Gastroesophageal sphincter (tissue), 4 donors: ENCODE results near the gene C14orf119. TPM values are rescaled to one million over a fixed set of nuclear protein-coding genes. Genes with fewer than 3 reads are reported as not detected.

Source experiments
- ATAC-seq: fragments of 150-250 bp; one replicate; pipeline ENCODE4 v1.9.1; 2016; ENCODE audit warnings: mild to moderate bottlenecking, moderate library complexity
- H3K27ac ChIP-seq, 4 donors: fragments of 200-600 bp; sonication (generic) in 3 of 4; 1 replicate in 3 of 4; 2 replicates in 1 of 4; pipeline ENCODE4 v1.5.1; 2016 to 2019
- H3K27me3 ChIP-seq: fragments of 200-600 bp; sonication (generic); one replicate; pipeline ENCODE4 v1.5.1; 2019
- H3K36me3 ChIP-seq, 2 donors: fragments of 200-600 bp; sonication (generic); one replicate each; pipeline ENCODE4 v1.5.1; 2019; ENCODE audit warnings: control low read depth in 1 of 2
- H3K4me1 ChIP-seq, 3 donors: fragments of 200-600 bp; sonication (generic); 1 replicate in 2 of 3; 2 replicates in 1 of 3; pipeline ENCODE4 v1.5.1; 2016 to 2019; ENCODE audit warnings: control low read depth in 2 of 3
- H3K4me3 ChIP-seq, 2 donors: fragments of 200-600 bp; sonication (generic); one replicate each; pipeline ENCODE4 v1.5.1; 2019; ENCODE audit warnings: mild to moderate bottlenecking in 1 of 2, moderate library complexity in 1 of 2
- H3K9me3 ChIP-seq, 3 donors: fragments of 200-600 bp; sonication (generic); one replicate each; pipeline ENCODE4 v1.5.1; 2017 to 2019; ENCODE audit warnings: control low read depth in 2 of 3
- EP300 ChIP-seq: sonication (generic); formaldehyde crosslinking; IDR thresholded peaks from one replicate; pipeline ENCODE4 v1.6.1; 2017; ENCODE audit warnings: antibody characterized with exemption, mild to moderate bottlenecking
- POLR2A ChIP-seq, 2 donors: fragments of 450-650 bp; IDR thresholded peaks; one replicate each; pipeline ENCODE4 v1.6.1; 2017; ENCODE audit warnings: antibody characterized with exemption in 2 of 2, mild to moderate bottlenecking in 2 of 2, moderate library complexity in 1 of 2
- POLR2AphosphoS5 ChIP-seq: sonication (generic); formaldehyde crosslinking; IDR thresholded peaks from one replicate; pipeline ENCODE4 v1.6.1; 2017; ENCODE audit warnings: antibody characterized with exemption
- WGBS, 2 donors: methylation state at CpG; one replicate each; pipeline ENCODE4 v1.1.5; 2018; ENCODE audit warnings: low coverage in 1 of 2; 5-methylcytosine and 5-hydroxymethylcytosine counted together
- total RNA-seq, 4 donors: library from RNA; depleted of rRNA; stranded (reverse); fragments of >200 nt; gene quantifications; one replicate each; pipeline ENCODE4 v1.1.0, GENCODE V29; 2016
- TF ChIP-seq, protein P1 (sequence below), 4 experiments: fragments of 200-600 bp in 2 of 4; fragments of 450-650 bp in 2 of 4; sonication (generic) in 1 of 4; IDR thresholded peaks; one replicate each; pipeline ENCODE4 v1.5.1; 2017 to 2019; ENCODE audit warnings: antibody characterized with exemption in 4 of 4, mild to moderate bottlenecking in 2 of 4, moderate library complexity in 2 of 4

The C14orf119 gene
- total RNA-seq, 4 donors from 2014 or later, result 31.3 to 38.2 (median 33.4) TPM

DNA sequence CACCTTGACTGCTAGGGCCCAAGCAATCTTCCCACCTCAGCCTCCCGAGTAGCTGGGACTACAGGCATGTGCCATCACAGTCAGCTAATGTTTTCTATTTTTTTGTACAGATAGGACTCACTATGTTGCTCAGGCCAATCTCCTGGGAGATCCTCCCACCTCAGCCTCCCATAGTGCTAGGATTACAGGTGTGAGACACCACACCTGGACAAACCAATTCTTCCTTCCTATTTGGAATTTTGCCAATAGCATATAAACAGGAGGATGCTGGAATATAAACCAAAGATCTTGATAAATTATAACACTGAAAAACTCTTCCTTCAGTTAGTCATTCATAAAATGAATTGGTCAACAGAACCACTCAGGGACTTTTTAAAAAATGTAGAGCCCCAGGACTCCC, 8.7 kb upstream of the C14orf119 start:
- H3K36me3 ChIP-seq, result peaks cover 14 to 99% of the 10 kb centered on the region in 2 donors

DNA sequence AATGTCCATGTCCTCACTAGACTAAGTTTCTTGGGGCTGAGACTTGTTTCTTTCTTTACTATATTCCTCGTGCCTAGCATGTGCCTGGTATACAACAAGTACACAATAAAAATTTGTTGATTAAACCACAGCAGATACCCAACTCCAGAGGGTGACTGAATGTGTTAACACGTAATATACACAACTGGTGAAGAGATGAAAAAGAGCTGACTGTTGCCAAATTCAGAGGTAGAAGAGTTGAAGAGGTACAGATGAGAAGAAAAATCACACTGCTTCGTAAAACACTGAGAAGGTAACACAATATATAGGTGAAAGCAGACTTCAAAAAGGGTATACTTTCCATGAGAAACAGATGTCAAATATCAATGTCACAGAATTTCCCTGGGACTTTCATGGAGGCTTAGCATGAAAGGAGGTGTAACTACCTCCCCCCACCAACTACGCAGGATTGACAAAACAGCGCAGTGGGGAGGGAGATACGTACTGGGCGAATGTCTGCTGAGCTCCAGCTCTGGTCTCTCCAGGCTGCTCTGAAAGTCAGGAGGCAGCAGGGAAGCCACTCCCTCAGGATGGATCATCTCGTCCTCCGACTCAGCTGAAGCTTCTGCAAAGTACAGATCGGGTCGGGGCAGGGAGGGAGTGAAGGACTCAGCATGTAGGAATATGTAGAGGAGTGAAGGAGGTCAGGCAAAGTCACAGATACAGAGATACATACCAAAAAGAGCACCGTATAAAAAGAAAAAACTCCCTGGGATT, 5.6 kb upstream of the C14orf119 start:
- Histone ChIP-seq H3K36me3 (peaks cover 14 to 84% of the 10 kb centered on the region in 2 donors), H3K9me3 (no peaks in the 10 kb centered on the region), H3K4me3 (no peak overlapping the region), H3K27ac (no peak overlapping the region), H3K4me1 (peaks cover 0 to 41% (median 9%) of the 10 kb centered on the region in 3 donors), H3K27me3 (no peaks in the 10 kb centered on the region)
- 84 to 86% methylated on average over 9 to 11 of the region's 12 CpGs for WGBS, 2 donors
- TF ChIP-seq EP300, result no peak
- no peak for TF ChIP-seq POLR2AphosphoS5
- TF ChIP-seq POLR2A (IDR thresholded peaks at IDR 0.05), result no peak
- ATAC-seq, result no peak

More for the DNA sequence above, 8.7 kb upstream of the C14orf119 start:
- Histone ChIP-seq H3K4me3 (no peak overlapping the region), H3K9me3 (no peaks in the 10 kb centered on the region), H3K27ac (no peak overlapping the region), H3K27me3 (no peaks in the 10 kb centered on the region), H3K4me1 (peaks cover 0 to 14% (median 0%) of the 10 kb centered on the region in 3 donors)
- TF ChIP-seq POLR2A (IDR thresholded peaks at IDR 0.05) (no peak), POLR2AphosphoS5 (no peak), EP300 (no peak)
- TF ChIP-seq, protein P1, sequence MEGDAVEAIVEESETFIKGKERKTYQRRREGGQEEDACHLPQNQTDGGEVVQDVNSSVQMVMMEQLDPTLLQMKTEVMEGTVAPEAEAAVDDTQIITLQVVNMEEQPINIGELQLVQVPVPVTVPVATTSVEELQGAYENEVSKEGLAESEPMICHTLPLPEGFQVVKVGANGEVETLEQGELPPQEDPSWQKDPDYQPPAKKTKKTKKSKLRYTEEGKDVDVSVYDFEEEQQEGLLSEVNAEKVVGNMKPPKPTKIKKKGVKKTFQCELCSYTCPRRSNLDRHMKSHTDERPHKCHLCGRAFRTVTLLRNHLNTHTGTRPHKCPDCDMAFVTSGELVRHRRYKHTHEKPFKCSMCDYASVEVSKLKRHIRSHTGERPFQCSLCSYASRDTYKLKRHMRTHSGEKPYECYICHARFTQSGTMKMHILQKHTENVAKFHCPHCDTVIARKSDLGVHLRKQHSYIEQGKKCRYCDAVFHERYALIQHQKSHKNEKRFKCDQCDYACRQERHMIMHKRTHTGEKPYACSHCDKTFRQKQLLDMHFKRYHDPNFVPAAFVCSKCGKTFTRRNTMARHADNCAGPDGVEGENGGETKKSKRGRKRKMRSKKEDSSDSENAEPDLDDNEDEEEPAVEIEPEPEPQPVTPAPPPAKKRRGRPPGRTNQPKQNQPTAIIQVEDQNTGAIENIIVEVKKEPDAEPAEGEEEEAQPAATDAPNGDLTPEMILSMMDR (IDR thresholded peaks at IDR 0.05), result no peak
- WGBS, 2 donors, result 82 to 89% methylated on average over 1 of the region's 1 CpG
- no peak for ATAC-seq

DNA sequence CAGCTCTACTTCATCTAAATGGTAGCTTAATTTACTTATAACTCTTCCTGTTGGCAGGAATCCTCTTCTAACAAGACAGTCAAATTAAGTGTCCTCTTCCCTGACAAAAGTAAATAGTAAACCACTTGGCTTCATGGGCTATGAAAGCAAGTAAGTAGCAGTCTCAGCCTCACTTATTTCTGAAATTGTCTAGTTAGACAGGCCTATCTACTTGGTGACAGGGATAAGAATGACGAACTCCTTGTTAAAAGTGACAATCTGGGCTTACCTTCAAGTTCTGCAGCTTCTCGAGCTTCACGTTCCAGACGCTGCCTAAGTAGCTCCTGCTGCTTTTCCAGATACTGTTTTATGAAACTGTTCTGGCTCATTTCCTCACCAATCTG, 5.1 kb upstream of the C14orf119 start:
- Histone ChIP-seq H3K9me3 (no peaks in the 10 kb centered on the region), H3K4me1 (peaks cover 0 to 41% (median 9%) of the 10 kb centered on the region in 3 donors), H3K27me3 (no peaks in the 10 kb centered on the region), H3K36me3 (peaks cover 14 to 78% of the 10 kb centered on the region in 2 donors), H3K4me3 (no peak overlapping the region), H3K27ac (no peak overlapping the region)
- TF ChIP-seq EP300 (no peak), POLR2AphosphoS5 (no peak), POLR2A (IDR thresholded peaks at IDR 0.05) (no peak)
- TF ChIP-seq, protein P1 (IDR thresholded peaks at IDR 0.05), result no peak
- 43 to 61% methylated on average over 4 of the region's 4 CpGs for WGBS, 2 donors
- no peak for ATAC-seq

DNA sequence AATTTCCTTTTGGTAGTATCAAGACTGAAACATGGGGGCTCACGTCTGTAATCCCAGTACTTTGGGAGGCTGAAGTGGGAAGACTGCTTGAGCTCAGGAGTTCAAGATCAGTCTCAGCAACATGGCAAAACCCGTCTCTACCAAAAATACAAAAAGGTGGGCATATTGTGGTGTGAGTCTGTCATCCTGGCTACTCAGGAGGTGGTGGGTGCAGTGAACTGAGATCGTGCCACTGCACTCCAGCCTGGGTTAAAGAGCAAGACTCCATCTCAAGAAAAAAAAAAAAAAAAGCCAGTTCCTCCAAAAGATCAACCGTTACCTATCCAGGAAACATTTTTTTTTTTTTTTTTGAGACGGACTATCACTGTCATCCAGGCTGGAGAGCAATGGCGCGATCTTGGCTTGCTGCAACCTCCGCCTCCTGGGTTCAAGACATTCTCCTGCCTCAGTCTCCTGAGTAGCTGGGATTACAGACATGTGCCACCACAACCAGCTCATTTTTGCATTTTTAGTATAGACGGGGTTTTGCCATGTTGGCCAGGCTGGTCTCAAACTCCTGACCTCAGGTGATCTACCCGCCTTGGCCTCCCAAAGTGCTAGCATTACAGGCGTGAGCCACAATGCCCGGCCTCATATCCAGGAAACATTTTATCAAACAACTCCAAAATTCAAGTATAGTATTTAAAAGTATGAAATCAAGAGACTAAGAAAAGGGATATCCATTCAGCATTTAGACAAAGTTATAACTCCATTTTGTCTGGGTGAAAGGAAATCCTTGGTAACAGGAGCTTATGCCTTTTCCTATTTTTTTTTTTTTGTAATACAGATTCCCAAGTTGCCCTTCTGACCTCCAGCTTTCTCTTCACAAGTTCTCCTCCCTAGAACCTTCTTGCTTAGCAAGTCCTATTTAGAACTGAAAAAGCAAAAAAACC, 3.7 kb upstream of the C14orf119 start:
- WGBS, 2 donors, result 79 to 87% methylated on average over 8 to 12 of the region's 12 CpGs
- Histone ChIP-seq H3K4me3 (no peak overlapping the region), H3K36me3 (peaks cover 14 to 65% of the 10 kb centered on the region in 2 donors), H3K4me1 (peaks cover 0 to 43% (median 11%) of the 10 kb centered on the region in 3 donors), H3K27me3 (no peaks in the 10 kb centered on the region), H3K9me3 (no peaks in the 10 kb centered on the region), H3K27ac (no peak overlapping the region)
- no peak for ATAC-seq
- TF ChIP-seq POLR2A (IDR thresholded peaks at IDR 0.05), result no peak
- TF ChIP-seq POLR2AphosphoS5, result no peak
- TF ChIP-seq EP300, result no peak
- TF ChIP-seq, protein P1 (IDR thresholded peaks at IDR 0.05), result no peak

DNA sequence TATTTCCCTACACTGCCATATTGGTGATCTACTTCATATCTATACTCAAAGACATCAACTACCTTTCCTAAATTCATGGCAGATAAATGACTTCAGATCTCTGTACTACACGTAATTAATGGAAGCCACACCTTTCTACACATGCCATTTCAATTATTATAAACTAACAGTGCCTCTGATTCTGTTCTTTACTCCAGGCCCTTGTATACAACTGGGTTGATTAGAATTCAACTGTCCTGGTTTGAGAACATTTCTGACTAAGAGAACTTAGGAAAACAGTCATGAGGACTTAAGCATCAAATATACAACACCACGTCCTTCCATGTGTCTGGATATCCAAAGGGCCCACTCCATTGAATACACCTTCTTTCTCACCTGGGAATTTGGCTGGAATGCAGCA, 2.2 kb upstream of the C14orf119 start:
- 36 to 38% methylated on average over 2 of the region's 2 CpGs for WGBS, 2 donors
- H3K9me3 ChIP-seq, result no peaks in the 10 kb centered on the region
- H3K4me1 ChIP-seq, result peaks cover 0 to 50% (median 14%) of the 10 kb centered on the region in 3 donors
- H3K27me3 ChIP-seq, result no peaks in the 10 kb centered on the region
- TF ChIP-seq, protein P1 (IDR thresholded peaks at IDR 0.05), result no peak
- no peak for TF ChIP-seq POLR2AphosphoS5
- TF ChIP-seq POLR2A (IDR thresholded peaks at IDR 0.05), result no peak
- no peak for TF ChIP-seq EP300
- H3K36me3 ChIP-seq, result peaks cover 10 to 57% of the 10 kb centered on the region in 2 donors
- no peak overlapping the region for H3K27ac ChIP-seq
- no peak overlapping the region for H3K4me3 ChIP-seq
- no peak for ATAC-seq
